GM19023 (cell line): ENCODE data around the gene SLC2A5.

Experiments used
- ATAC-seq: cut with Tn5 transposase; IDR thresholded peaks from one replicate; pipeline ENCODE4 v1.9.1; 2021; ENCODE audit warnings: mild to moderate bottlenecking, moderate library complexity; ENCODE audit not compliant: unreplicated experiment

Gene SLC2A5

DNA sequence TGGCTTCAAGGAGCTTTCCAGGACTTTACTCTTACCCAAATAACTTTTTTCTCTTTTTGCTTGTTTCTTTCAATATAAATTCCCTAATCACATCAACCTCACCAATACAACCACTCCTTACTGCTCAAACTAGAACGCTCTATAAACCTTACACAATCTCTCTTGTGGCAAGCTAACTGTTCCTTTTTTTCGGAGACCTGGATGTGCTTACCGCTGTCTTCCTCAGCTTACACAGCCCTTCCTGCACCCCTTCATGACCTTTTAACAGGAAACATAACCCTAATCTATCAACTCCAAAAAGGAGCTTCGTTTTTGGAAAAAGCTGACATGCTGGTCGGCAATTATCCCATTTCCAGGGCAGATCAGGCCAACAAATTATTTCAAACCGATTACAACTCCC lies 24.1 kb upstream of the SLC2A5 start:
- ATAC-seq: no peak

- ATAC-seq: no peak
Observed at GRCh38 chr1:9093091-9093490, 23.7 kb upstream of the SLC2A5 start.

- no peak for ATAC-seq
Observed at GRCh38 chr1:9088807-9089206, 19.4 kb upstream of the SLC2A5 start.

GRCh38 chr1:9087411-9088125 lies 18.1 kb upstream of the SLC2A5 start:
- no peak for ATAC-seq

GRCh38 chr1:9086796-9087195 lies 17.4 kb upstream of the SLC2A5 start:
- ATAC-seq: no peak

DNA sequence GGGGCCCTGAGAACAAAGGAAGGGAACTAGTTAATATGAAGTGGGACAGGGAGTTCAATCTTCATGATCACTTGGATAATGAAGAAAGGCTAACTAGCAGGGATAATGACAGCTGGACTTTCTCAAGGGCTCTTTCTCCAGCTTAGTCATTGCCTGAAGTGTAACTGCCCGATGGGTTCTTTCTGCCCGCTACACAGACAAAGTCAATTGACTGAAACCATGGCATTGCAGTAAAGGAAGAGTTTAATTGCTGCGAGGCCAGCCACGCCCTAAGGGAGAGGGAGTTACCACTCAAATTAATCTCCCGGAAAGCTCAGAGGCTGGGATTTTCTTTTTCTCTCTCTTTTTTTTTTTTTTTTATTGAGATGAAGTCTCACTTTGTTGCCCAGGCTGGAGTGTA lies 16.6 kb upstream of the SLC2A5 start:
- no peak for ATAC-seq

DNA sequence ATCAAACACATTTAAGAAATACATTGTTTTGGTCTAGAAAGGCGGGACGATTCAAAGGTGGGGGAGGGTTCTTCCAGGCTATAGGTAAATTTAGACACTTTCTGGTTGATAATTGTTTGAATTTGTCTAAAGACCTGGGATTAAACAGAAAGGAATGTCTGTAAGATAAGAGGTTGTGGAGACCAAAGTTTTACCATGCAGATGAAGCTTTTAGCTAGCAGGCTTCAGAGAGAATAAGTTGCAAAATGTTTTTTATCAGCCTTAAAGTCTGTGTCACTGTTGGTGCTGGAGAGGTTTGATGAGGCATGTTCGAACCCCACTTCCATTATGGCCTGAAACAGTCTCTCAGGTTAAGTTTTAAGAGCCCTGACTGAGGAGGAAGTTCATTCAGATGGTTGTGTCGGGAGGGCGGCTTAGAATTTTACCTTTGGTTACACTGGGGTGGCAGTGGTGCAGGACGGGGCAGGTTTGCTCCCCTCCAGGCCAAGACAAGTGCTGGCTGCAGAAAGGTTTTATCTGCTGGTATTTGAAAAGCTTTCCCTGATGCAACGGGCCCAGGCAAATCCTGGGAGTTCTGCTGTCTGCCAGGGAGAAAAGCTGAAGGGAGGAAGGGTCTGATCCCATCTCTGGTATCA lies 16.0 kb upstream of the SLC2A5 start:
- no peak for ATAC-seq

- ATAC-seq: no peak
Observed at GRCh38 chr1:9084906-9085305, 15.5 kb upstream of the SLC2A5 start.

GRCh38 chr1:9081473-9081872 lies 12.0 kb upstream of the SLC2A5 start:
- no peak for ATAC-seq

DNA sequence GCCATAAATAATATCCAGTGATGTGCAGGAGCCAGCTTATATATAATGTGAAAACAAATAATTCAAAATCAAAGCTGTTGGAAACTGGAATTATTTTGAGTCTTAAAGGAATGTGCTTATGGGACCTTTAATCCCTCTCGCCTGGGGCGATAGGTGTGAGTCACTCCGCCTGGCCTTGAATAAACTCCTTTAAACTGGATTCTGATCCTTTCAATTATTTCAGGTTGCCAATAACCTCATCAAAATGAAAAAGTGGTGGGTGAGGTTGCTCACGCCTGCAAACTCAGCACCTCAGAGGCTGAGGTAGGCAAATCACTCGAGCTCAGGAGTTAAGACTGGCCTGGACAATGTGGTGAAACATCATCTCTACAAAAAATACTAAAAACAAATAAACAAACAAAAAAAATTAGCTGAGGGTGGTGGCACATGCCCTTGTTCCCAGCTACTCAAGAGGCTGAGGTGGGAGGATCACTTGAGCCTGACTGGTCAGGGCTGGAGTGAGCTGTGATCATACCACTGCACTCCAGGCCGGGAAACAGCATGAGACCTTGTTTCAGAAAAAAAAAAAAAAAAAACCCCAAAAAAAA lies 11.4 kb upstream of the SLC2A5 start:
- ATAC-seq: no peak

DNA sequence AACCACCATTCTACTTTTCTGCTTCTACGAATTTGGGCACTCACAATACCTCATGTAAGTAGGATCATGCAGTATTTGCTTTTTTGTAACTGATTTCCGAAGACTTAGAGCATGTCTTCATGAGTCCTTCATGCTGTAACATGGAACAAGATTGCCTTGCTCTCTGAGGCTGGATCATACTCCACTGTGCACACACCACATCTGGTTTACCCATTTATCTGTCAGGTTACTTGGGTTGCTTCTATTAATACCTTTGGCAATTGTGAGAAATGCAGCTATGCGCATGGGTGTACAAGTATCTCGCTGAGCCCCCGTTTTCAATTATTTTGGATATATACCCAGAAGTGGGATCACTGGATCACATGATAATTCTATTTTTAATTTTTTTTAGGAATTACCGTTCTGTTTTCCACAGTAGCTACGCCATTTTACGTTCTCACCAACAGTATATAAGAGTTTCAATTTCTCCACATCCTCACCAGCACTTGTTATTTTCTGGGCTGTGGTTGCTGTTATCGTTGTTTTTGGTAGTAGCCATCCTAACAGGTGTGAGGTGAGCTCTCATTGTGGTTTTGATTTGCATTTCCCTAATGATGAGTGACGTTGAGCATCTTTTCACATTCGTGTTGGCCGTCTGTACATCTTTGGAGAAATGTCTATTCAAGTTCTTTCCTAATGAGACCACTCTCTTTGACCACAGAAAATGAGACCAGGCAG lies 10.7 kb upstream of the SLC2A5 start:
- peak; percentile 54 for ATAC-seq

GRCh38 chr1:9078752-9079500 lies 9.5 kb upstream of the SLC2A5 start:
- ATAC-seq: no peak

DNA sequence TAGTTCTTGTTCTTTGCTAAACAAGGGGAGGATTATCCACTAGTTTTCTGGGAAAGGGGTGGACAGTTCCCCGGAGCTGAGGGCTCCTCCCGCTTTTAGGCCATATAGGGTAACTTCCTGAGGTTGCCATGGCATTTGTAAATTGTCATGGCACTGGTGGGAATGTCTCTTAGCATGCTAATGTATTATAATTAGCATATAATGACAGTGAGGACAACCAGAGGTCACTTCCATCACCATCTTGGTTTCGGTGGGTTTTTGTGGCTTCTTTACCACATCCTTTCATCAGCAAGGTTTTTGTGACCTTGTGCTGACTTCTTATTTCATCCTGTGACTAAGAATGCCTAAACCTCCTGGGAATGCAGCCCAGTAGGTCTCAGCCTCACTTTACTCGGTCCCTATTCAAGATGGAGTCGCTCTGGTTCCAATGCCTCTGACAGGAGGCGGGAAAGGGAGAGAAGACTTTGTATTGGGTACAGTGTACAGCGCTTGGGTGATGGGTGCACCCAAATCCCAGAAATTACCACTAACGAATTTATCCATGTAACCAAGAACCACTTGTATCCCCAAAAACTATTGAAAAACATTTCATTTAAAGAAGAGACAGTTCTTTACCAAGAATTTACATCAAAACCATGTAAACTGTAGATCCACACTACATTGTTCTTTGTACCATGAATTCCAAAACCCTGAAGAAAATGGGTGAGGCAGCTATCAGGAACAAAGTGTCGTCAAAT lies 8.7 kb upstream of the SLC2A5 start:
- ATAC-seq: no peak

- no peak for ATAC-seq
Observed at GRCh38 chr1:9075022-9075421, 5.6 kb upstream of the SLC2A5 start.

DNA sequence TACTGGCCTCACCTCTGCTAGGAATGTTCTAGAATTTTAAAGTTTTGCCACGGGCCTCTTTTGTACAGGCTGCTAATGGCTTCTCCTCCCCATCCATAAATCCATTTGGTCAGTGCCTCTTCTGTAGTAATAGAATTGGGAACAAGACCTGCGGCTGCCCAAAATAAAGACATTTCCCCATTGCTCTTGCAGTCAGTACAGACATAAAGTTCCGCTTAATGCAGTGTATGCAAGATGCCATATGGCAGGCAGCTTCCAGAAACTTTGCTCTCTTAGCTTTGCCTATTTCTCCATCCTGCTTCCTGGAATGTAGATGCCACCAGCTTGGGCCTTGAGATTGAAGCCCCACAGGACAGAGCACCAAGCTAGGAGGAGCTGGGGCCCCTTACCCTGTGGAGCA lies 3.7 kb upstream of the SLC2A5 start:
- no peak for ATAC-seq

DNA sequence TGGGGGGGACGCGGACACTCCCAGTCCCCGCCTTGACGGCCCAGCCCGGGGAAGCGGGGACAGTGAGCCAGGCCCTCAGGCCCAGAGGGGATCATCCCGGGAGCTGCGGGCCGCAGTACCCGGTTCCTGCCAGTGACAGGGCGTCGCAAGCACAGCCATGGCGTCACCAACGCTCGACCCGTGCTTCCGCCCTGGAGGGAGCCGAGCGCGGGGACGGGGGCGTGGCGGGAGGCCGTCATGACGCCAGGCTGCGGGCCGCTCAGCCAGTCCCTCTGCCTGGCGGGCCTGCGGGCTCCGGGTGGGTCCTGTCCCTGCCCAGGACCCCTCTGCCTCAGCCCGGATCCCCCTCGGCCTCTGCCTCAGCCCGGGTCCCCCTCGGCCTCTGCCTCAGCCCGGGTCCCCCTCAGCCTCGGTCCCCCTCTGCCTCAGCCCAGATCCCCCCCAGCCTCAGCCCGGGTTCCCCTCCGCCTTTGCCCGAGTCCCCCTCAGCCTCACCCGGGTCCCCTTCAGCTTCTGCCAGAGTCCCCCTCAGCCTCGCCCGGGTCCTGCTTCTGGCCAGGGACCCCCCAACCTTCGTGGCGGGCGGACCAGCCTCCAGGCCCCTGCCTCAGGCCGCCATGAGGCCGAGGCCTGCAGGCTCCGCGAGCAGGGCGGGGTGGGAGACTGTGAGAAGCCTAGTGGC lies 2.3 kb upstream of the SLC2A5 start:
- ATAC-seq: no peak

- no peak for ATAC-seq
Observed at GRCh38 chr1:9070486-9070885, 1.1 kb upstream of the SLC2A5 start.

DNA sequence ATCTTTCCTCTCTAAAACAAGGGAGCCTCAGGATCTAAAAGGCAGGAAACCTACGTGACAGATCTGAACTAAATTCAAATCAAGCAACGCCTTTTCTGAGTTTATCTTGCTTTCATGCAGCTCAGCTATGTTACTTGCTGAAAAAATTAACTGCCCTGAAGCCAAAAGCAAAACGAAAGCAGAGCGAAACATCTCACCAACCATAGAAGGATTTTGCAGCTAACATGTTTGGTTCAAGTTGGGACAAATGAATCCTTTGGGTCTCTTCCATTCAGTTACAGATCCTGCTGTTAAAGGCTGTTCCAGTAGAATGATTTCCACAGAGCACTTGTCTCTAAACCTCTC lies 482 bp downstream of the SLC2A5 start:
- ATAC-seq: no peak

GRCh38 chr1:9066945-9067807 lies 2.3 kb downstream of the SLC2A5 start:
- no peak for ATAC-seq
